Stimulated activated CD8-positive, alpha-beta memory T cell treated with anti-CD3 and anti-CD28 coated beads, Interleukin-7, amount 100 ng/mL, for 1 hour (primary cell): ENCODE measurements around the gene TAGAP.
A peak's percentile ranks its signal among the peaks of the same experiment; 100 is the strongest.
"Not testable (repeated sequence)": the region's sequence is repeated elsewhere in the genome, so short reads cannot be mapped to it uniquely, and the experiment has no call there.

ENCODE experiments used
- DNase-seq, 2 donors: peaks; one replicate each; pipeline ENCODE4 v3.0.0-alpha.2; 2020; ENCODE audit warnings: low read depth in 2 of 2

The TAGAP gene

GRCh38 chr6:159012201-159012600, 32.6 kb downstream of the TAGAP start:
- no peak for DNase-seq

GRCh38 chr6:159010037-159010612, 34.7 kb downstream of the TAGAP start:
- not testable (repeated sequence) for DNase-seq

GRCh38 chr6:159008656-159009288, 36.0 kb downstream of the TAGAP start:
- DNase-seq, result no peak

- no peak for DNase-seq
Observed at GRCh38 chr6:159007510-159007909, 37.3 kb downstream of the TAGAP start.

- no peak for DNase-seq
Observed at GRCh38 chr6:159005436-159005835, 39.4 kb downstream of the TAGAP start.

GRCh38 chr6:159004592-159004991, 40.2 kb downstream of the TAGAP start:
- DNase-seq, result no peak

GRCh38 chr6:159002432-159003155, 42.2 kb downstream of the TAGAP start:
- DNase-seq, result no peak

- DNase-seq, result peak; percentile 73 to 81
Observed at GRCh38 chr6:158999666-159000403, 45.0 kb downstream of the TAGAP start, which contains the start of gene RSPH3. Gene RSPH3, minus strand, starts transcription at chr6:159000202. Its CDS starts 652 bp downstream, at chr6:158999550.

GRCh38 chr6:158999154-158999665, 45.6 kb downstream of the TAGAP start:
- no peak for DNase-seq

GRCh38 chr6:158996856-158997255, 47.9 kb downstream of the TAGAP start:
- no peak for DNase-seq

GRCh38 chr6:158993639-158994038, 51.2 kb downstream of the TAGAP start:
- no peak for DNase-seq

- no peak for DNase-seq
Observed at GRCh38 chr6:158991017-158991723, 53.6 kb downstream of the TAGAP start.

- DNase-seq, result not testable (repeated sequence)
Observed at GRCh38 chr6:158989711-158990110, 55.1 kb downstream of the TAGAP start.

GRCh38 chr6:158988477-158988876, 56.3 kb downstream of the TAGAP start:
- no peak for DNase-seq

GRCh38 chr6:158987657-158988056, 57.1 kb downstream of the TAGAP start:
- no peak for DNase-seq
